Hematopoietic multipotent progenitor cell treated with erythropoietin and hydrocortisone succinate and interleukin-3 and kit ligand, for 8 days (in vitro differentiated cells): Measurements from ENCODE around the gene ARPP19.

Experiments
- DNase-seq: peaks from one replicate; pipeline ENCODE4 v3.0.0-alpha.2; 2015

The ARPP19 gene

DNA sequence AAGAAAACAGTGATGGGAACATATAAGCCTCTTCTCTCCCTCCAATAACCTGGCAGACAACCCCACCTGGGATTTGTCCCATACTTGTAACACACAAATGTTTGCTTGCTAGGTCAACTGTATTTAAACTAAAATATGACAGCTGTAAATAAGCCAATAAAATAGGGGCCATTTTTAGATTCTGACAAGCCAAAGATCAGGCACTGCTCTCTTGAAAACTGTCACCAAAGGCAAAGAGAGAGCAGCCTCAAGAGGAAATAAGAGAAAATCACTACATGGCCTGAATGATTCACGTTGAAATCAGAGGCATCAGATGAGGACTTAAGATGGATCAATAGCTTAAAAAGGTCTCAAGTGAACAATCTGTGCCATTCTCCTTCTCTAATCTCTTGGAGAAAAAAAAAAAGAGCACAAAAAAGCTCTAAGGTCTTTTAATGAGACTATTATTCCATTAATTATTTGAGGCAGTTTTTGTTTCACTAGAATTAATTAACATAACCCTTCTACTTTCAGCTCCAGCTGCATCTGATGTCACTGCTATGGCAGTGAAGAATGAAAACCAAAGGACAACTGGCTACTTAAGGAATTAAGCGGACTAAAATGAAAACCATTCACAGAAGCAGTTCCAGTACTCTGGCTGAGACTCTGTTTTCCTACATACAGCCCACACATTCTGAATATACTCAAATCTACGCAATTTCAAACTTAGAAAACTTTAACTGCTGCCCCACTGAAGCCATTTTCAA, 59.2 kb downstream of the ARPP19 start:
- DNase-seq: no peak

DNA sequence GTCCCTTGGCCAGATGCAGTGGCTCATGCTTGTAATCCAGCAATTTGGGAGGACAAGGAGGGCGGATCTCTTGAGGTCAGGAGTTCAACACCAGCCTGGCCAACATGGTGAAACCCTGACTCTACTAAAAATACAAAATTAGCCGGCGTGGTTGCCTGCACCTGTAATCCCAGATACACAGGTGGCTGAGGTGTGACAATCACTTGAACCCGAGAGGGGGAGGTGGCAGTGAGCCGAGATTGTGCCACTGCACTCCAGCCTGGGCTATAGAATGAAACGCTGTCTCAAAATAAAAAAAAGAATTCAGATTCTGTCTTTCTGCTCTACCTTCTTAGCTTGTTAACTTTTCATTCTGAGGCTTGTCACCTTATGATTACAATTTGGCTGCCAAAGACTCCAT, 62.3 kb downstream of the ARPP19 start:
- no peak for DNase-seq

DNA sequence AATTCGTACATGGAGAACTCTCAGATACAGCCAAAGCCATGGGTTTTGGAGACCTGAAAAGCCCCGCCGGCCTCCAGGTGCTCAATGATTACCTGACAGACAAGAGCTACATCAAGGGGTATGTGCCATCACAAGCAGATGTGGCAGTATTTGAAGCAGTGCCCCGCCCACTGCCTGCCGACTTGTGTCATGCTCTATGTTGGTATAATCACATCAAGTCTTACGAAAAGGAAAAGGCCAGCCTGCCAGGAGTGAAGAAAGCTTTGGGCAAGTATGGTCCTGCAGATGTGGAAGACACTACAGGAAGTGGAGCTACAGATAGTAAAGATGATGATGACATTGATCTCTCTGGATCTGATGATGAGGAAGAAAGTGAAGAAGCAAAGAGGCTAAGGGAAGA, 63.7 kb downstream of the ARPP19 start:
- no peak for DNase-seq

DNA sequence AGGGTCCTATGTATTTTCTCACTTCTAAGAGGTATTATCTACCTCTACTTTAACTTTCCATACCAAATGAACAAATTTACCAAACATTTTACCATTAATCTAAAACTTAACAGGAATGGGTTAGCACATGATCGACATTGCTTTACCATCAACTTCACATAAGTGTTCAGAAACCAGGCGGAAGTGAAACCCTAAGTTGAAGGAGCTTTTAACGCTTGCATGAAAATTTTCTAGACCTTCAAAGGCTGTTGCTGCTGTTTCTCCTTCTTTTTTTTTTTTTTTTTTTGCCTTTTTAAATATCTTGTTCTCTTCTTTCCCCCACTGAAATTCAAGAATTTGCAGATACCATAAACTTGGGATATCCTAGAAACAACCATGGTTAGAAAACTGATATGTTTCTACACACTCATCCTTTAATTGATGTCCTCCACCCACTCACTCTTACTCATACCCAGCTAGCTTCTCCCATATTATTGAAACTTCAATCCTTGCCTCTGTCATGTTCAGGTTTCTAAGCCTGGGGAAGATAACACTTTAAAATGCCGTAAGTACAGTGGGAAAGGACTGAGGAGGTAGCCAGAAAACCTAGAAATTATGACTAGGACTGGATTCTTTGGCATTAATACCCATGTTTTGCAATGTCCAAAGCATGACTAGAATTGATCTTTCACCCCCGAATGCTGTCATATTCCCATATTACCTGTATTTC, 64.9 kb downstream of the ARPP19 start:
- DNase-seq: no peak

DNA sequence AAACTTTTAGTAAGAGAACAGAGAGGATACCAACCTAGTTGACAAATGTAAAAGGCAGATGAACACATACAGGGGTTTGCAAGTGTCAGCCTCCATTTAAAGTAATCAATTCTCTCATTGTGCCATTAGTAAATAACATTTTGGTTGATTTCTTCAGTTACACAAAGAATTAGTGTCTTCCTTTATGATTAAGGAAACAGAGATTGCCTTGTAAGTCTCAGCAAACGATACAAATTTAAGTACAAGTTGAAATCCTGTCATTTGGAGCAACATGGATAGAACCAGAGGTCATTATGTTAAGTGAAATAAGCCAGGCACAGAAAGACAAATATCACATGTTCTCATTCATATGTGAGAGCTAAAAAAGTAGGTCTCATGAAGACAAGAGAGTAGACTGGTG, 66.2 kb downstream of the ARPP19 start:
- no peak for DNase-seq

DNA sequence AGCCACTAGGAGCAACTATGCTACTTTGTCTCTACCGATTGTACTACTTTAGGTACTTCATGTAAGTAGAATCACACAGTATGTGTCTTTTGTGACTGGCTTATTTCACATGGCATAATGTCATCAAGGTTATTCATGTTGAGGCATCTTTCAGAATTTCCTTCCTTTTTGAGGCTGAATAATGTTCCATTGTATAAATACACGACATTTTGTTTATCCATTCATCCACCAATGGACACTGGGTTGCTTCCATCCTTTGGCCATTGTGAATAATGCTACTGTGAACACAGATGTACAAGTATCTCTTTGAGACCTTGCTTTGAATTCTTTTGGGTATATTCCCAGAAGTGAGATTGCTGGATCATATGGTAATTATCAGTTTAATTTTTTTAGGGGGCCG, 69.3 kb downstream of the ARPP19 start:
- no peak for DNase-seq

DNA sequence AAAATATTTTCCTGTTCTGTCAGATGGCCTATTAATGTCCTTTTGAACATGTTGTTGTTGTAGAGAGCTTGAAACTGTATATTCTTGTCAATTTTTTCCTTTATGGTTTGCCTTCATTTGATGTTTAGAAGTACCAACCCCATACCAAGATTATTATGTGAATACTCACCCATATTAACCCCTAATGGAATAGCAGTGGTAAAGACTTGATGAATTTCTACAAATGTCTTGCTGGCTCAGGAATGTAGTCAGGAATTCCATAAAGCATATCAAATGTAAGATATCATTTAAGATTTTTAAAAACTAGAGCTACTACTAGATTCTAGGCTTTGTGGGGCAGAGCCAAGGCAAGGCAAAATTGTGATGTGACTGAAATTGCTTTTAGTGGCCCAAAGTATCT, 70.1 kb downstream of the ARPP19 start:
- no peak for DNase-seq
